OCI-LY7 (cell line): ENCODE measurements around the gene KRT73. TPM values are rescaled to one million over a fixed set of nuclear protein-coding genes. Genes with fewer than 3 reads are reported as not detected.

Source experiments
- BruUV-seq: library from RNA; stranded (reverse); fragments of 400-500 nt; replicated peaks from 2 replicates; lab custom pipeline; 2021; lab: Mats Ljungman, UMichigan
- CTCF ChIA-PET: fragments of 300-600 bp; sonication (Branson Sonifier 250); formaldehyde crosslinking; loops from one replicate; lab custom pipeline; 2022; ENCODE audit warnings: antibody characterized with exemption; ENCODE audit not compliant: unreplicated experiment; lab: Charles Lee
- POLR2A ChIA-PET: fragments of 300-600 bp; sonication (Branson Sonifier 250); formaldehyde crosslinking; loops from one replicate; lab custom pipeline; 2022; ENCODE audit warnings: antibody characterized with exemption; lab: Charles Lee
- DNase-seq: peaks from one replicate; pipeline ENCODE4 v3.0.0-alpha.2; 2015; ENCODE audit warnings: low spot score
- H2AFZ ChIP-seq: fragments of 200-600 bp; sonication (generic), shearing (Covaris generic); 2 replicates; pipeline ENCODE4 v1.6.1; 2014; ENCODE audit warnings: mild to moderate bottlenecking, antibody characterized with exemption, low read length, moderate library complexity
- H3K27ac ChIP-seq: fragments of 200-600 bp; sonication (generic); 2 replicates; pipeline ENCODE4 v1.5.1; 2014; ENCODE audit warnings: mixed run types, low read depth, mild to moderate bottlenecking, moderate library complexity, low read length, inconsistent platforms; ENCODE audit not compliant: poor library complexity, severe bottlenecking
- H3K36me3 ChIP-seq: fragments of 200-600 bp; sonication (generic); 2 replicates; pipeline ENCODE4 v1.6.1; 2014; ENCODE audit warnings: mild to moderate bottlenecking, antibody characterized with exemption, low read length, moderate library complexity, mixed read lengths; ENCODE audit not compliant: insufficient read depth
- H3K4me1 ChIP-seq: fragments of 200-600 bp; sonication (generic); 2 replicates; pipeline ENCODE4 v1.5.1; 2014; ENCODE audit warnings: mild to moderate bottlenecking, low read length; ENCODE audit not compliant: insufficient read depth, poor library complexity, severe bottlenecking
- H3K4me2 ChIP-seq: fragments of 200-600 bp; sonication (generic); 2 replicates; pipeline ENCODE4 v1.6.1; 2014; ENCODE audit warnings: mild to moderate bottlenecking, low read length
- H3K4me3 ChIP-seq: fragments of 200-600 bp; sonication (generic); 2 replicates; pipeline ENCODE4 v1.5.1; 2014; ENCODE audit warnings: mild to moderate bottlenecking, low read depth, low read length; ENCODE audit not compliant: poor library complexity, severe bottlenecking
- H3K79me2 ChIP-seq: fragments of 200-600 bp; sonication (generic); 2 replicates; pipeline ENCODE4 v1.6.1; 2016; ENCODE audit warnings: low read depth, mild to moderate bottlenecking, low read length, moderate library complexity, mixed read lengths; ENCODE audit not compliant: insufficient read depth
- H3K9me2 ChIP-seq: fragments of 200-600 bp; sonication (generic); 2 replicates; pipeline ENCODE4 v1.6.1; 2016; ENCODE audit warnings: mild to moderate bottlenecking, low read length, mixed read lengths; ENCODE audit not compliant: insufficient read depth
- H3K9me3 ChIP-seq: fragments of 200-600 bp; sonication (generic); 2 replicates; pipeline ENCODE4 v1.6.1; 2014; ENCODE audit warnings: mild to moderate bottlenecking, mixed run types, low read length, mixed read lengths
- H4K20me1 ChIP-seq: fragments of 200-600 bp; sonication (generic); 2 replicates; pipeline ENCODE4 v1.6.1; 2014; ENCODE audit warnings: mild to moderate bottlenecking, antibody characterized with exemption, low read length, moderate library complexity, mixed read lengths; ENCODE audit not compliant: insufficient read depth
- EZH2phosphoT487 ChIP-seq: fragments of 200-600 bp; sonication (generic); IDR thresholded peaks from 2 replicates; pipeline ENCODE4 v1.6.1; 2018; ENCODE audit warnings: low read depth, borderline replicate concordance, mild to moderate bottlenecking, mixed run types, antibody characterized with exemption, low read length, moderate library complexity, mixed read lengths
- intact Hi-C: fragments of 100-400 bp; cut with micrococcal nuclease; formaldehyde crosslinking; loops from one replicate; pipeline ENCODE4 v1.10.0; 2022; ENCODE audit not compliant: unreplicated experiment
- total RNA-seq, 2 experiments: library from RNA; depleted of rRNA in 1 of 2; stranded (reverse); fragments of >200 nt in 1 of 2; shearing (Covaris generic) in 1 of 2; gene quantifications; 2 replicates each; pipeline ENCODE4 v1.2.3, GENCODE V29; 2014 to 2022
- TF ChIP-seq, protein P1 (sequence below): fragments of 200-600 bp; sonication (generic); conservative IDR thresholded peaks from 2 replicates; pipeline ENCODE4 v1.5.1; 2014; ENCODE audit warnings: mild to moderate bottlenecking, antibody characterized with exemption, low read length, moderate library complexity, mixed read lengths

KRT73 gene
- total RNA-seq, 2 experiments from 2014 or later, result not detected

DNA sequence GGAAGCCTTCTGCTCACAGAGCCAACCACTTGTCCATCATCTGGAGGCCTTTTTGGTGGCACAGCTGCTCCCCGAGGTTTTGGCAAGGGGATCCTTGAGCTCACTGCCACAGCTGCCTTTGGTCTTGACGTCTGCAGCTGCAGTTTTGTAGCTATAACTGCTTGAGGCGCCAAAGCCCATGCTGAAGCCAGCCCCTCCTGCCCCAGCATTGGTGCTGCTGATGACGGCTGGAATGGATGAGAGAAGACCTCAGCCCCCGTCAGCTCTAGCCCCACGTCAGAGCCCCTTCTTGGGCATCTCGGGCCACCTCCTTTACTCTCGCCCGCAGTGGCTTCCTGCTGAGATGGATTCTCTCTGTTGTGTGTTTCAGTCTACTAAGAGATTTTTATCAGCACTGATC lies 32.4 kb downstream of the KRT73 start:
- no peak for DNase-seq
- intact Hi-C loops, result no loop called here
- ChIA-PET CTCF (no interaction called here), POLR2A (no interaction called here)
- Histone ChIP-seq H4K20me1 (no peaks in the 10 kb centered on the region), H3K36me3 (no peaks in the 10 kb centered on the region), H2AFZ (no peak overlapping the region), H3K27ac (no peak overlapping the region), H3K4me2 (no peak overlapping the region), H3K4me1 (no peaks in the 10 kb centered on the region), H3K79me2 (no peaks in the 10 kb centered on the region), H3K9me3 (no peaks in the 10 kb centered on the region), H3K4me3 (no peak overlapping the region), H3K9me2 (no peaks in the 10 kb centered on the region)
- BruUV-seq, result no TSS peak
- no peak for TF ChIP-seq EZH2phosphoT487
- TF ChIP-seq, protein P1, sequence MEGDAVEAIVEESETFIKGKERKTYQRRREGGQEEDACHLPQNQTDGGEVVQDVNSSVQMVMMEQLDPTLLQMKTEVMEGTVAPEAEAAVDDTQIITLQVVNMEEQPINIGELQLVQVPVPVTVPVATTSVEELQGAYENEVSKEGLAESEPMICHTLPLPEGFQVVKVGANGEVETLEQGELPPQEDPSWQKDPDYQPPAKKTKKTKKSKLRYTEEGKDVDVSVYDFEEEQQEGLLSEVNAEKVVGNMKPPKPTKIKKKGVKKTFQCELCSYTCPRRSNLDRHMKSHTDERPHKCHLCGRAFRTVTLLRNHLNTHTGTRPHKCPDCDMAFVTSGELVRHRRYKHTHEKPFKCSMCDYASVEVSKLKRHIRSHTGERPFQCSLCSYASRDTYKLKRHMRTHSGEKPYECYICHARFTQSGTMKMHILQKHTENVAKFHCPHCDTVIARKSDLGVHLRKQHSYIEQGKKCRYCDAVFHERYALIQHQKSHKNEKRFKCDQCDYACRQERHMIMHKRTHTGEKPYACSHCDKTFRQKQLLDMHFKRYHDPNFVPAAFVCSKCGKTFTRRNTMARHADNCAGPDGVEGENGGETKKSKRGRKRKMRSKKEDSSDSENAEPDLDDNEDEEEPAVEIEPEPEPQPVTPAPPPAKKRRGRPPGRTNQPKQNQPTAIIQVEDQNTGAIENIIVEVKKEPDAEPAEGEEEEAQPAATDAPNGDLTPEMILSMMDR, result no peak

DNA sequence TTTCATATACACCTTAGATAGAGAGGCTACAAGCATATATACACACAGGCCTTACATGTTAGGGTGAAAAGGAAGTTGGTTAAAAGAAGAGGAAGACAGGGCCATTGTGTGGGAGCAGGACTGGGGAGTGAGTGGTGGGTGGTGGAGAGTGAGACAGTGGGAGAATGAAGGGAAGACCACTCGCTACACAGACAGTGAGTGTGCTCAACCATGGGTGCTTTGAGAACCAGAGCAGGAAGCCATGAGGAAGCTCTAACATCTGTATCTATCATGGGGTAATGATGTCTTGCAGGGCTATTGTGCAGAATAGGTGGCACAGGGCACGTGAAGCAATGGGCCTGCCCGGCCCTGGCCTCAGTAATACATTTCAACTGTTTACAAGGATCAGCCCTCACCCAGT lies 33.3 kb downstream of the KRT73 start:
- H3K79me2 ChIP-seq, result no peaks in the 10 kb centered on the region
- TF ChIP-seq, protein P1, result no peak
- no peak for TF ChIP-seq EZH2phosphoT487
- no peak overlapping the region for H3K4me3 ChIP-seq
- intact Hi-C loops, result no loop called here
- no peaks in the 10 kb centered on the region for H4K20me1 ChIP-seq
- no peak overlapping the region for H2AFZ ChIP-seq
- H3K27ac ChIP-seq, result no peak overlapping the region
- H3K9me3 ChIP-seq, result no peaks in the 10 kb centered on the region
- H3K36me3 ChIP-seq, result no peaks in the 10 kb centered on the region
- H3K4me1 ChIP-seq, result no peaks in the 10 kb centered on the region
- ChIA-PET CTCF (no interaction called here), POLR2A (no interaction called here)
- no peaks in the 10 kb centered on the region for H3K9me2 ChIP-seq
- no TSS peak for BruUV-seq
- no peak for DNase-seq
- H3K4me2 ChIP-seq, result no peak overlapping the region

DNA sequence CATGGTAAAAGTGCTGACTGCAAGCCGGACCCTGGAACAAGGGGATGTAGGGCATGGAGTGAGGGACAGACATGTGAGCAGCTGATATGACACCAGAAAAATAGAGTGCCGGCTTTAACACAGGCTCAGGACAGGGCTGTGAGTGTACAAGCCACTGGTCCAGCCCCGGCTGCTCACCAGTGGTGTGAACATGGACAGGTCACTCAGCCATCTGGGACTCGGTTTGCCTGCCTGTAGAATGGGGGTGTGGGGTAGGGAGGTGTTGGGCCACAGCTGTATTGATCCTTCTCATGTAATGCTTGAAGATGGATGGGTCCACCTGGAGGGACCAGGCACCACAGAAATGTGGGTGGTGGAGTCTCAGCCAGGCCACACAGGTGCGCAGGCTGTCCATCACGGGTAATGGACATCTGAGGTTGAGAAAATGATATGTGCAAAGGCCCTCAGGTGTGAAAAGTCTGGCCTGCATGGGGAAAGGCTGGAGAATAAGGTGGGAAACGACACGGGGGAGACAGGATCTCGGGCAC lies 34.1 kb downstream of the KRT73 start:
- no peaks in the 10 kb centered on the region for H3K36me3 ChIP-seq
- H3K9me3 ChIP-seq, result no peaks in the 10 kb centered on the region
- no peaks in the 10 kb centered on the region for H3K79me2 ChIP-seq
- H4K20me1 ChIP-seq, result no peaks in the 10 kb centered on the region
- TF ChIP-seq, protein P1, result no peak
- TF ChIP-seq EZH2phosphoT487, result no peak
- no peaks in the 10 kb centered on the region for H3K4me1 ChIP-seq
- DNase-seq, result no peak
- POLR2A ChIA-PET, result interaction anchor here (0.7 kb wide), 1 partner anchor 21 kb away, joined by 3 read pairs; no protein-coding TSS in a partner anchor
- H3K4me3 ChIP-seq, result no peak overlapping the region
- CTCF ChIA-PET, result no interaction called here
- H3K27ac ChIP-seq, result no peak overlapping the region
- BruUV-seq, result no TSS peak
- no peak overlapping the region for H3K4me2 ChIP-seq
- no peaks in the 10 kb centered on the region for H3K9me2 ChIP-seq
- intact Hi-C loops, result no loop called here
- H2AFZ ChIP-seq, result no peak overlapping the region
